ENCODE measurements around the gene DNM1L.
A peak's percentile ranks its signal among the peaks of the same experiment; 100 is the strongest.

DNM1L gene

DNA sequence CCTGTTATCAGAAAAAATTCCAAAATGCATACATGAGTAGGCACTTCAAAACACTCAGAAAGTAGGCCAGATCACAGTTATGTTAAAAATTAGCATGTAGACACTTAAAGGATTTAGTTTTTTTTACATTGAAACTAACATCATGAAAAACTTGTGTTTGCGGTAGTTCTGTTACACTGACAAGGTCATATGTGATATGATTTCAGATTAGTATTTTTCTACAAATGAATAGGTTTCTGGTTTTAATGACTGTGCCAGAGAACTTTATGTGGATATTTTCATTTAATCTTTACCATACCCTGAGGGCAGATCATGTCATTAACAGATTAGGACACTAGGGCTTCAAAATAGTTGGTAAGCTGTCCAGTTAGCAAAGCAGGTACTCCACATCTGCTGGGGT, 55.9 kb downstream of the DNM1L start:
- DNase-seq (ENCODE audit: low read depth): no peak
- TF ChIP-seq, protein P1, sequence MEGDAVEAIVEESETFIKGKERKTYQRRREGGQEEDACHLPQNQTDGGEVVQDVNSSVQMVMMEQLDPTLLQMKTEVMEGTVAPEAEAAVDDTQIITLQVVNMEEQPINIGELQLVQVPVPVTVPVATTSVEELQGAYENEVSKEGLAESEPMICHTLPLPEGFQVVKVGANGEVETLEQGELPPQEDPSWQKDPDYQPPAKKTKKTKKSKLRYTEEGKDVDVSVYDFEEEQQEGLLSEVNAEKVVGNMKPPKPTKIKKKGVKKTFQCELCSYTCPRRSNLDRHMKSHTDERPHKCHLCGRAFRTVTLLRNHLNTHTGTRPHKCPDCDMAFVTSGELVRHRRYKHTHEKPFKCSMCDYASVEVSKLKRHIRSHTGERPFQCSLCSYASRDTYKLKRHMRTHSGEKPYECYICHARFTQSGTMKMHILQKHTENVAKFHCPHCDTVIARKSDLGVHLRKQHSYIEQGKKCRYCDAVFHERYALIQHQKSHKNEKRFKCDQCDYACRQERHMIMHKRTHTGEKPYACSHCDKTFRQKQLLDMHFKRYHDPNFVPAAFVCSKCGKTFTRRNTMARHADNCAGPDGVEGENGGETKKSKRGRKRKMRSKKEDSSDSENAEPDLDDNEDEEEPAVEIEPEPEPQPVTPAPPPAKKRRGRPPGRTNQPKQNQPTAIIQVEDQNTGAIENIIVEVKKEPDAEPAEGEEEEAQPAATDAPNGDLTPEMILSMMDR (conservative IDR thresholded peaks at IDR 0.05; ENCODE audit: low read depth, low read length): no peak
- no peak overlapping the region for H3K4me3 ChIP-seq (ENCODE audit: low read depth, low read length)

DNA sequence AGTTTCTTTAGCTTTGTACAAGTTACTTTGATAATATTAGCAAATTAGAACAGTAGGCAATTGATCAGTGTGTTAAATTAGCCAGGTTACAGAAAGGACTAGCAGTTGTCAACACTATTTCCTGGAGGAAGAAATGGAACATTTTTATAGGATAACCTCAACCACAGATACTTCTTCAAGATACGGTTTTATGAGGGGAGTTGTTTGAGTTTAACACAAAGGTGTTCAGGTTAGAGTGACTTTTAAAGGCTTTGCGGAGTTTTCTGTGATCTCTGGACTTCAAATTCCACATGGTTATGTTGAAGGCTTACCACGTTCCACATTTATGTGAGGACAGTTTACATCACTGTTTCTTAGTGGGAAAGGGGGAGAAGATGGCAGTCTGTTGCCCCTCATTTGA, 57.3 kb downstream of the DNM1L start:
- DNase-seq (ENCODE audit: low read depth): no peak
- TF ChIP-seq, protein P1 (conservative IDR thresholded peaks at IDR 0.05; ENCODE audit: low read depth, low read length): no peak
- no peak overlapping the region for H3K4me3 ChIP-seq (ENCODE audit: low read depth, low read length)

DNA sequence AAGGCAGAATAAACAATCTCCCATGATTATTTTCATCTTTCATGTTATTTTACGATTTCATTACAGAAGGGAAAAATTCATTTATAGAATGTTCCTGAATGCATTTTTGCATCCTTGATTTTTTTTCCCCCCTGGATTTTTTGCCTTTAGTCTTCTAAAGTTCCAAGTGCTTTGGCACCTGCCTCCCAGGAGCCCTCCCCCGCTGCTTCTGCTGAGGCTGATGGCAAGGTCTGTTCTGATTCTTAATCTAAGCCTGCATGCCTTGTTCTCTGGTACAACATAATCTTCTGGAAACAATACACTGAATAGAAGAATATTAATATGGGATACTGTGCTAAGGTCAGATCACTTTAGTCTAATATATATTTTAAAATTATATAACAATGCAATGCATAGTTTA, 58.6 kb downstream of the DNM1L start:
- H3K4me3 ChIP-seq (ENCODE audit: low read depth, low read length): no peak overlapping the region
- TF ChIP-seq, protein P1 (conservative IDR thresholded peaks at IDR 0.05; ENCODE audit: low read depth, low read length): no peak
- no peak for DNase-seq (ENCODE audit: low read depth)

DNA sequence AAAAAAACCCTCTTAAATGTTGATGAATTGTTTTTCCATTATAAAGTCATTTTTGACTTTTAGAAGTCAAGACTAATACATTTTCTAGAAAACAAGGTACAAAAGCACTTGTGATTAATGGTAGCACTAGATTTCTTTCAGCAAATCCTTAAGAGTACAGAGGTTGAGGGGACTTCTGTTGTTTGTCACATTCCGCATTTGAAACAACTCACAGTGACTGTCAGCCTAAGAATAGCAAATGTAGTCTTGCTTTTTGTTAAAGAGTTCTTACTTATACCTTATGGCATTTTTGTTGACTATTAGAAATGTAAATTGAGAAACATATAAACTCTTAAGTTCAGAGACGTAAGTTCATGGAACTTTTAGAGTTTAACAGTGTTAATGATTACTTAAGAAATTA, 60.2 kb downstream of the DNM1L start:
- TF ChIP-seq, protein P1 (conservative IDR thresholded peaks at IDR 0.05; ENCODE audit: low read depth, low read length): no peak
- H3K4me3 ChIP-seq (ENCODE audit: low read depth, low read length): no peak overlapping the region
- DNase-seq (ENCODE audit: low read depth): no peak

DNA sequence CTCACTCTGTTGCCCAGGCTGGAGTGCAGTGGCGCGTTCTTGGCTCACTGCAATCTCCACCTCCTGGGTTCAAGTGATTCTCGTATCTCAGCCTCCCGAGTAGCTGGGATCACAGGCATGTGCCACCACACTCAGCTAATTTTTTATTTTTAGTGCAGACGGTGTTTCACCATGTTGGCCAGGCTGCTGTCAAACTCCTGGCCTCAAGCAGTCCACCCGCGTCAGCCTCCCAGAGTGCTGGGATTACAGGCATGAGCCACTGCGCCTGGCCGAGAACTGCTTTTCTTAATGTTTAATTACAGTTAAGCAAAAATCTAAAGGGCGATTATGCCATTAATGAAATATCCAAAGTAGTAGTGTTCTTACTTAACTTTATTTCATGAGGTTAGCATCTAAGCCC, 63.0 kb downstream of the DNM1L start:
- TF ChIP-seq, protein P1 (conservative IDR thresholded peaks at IDR 0.05; ENCODE audit: low read depth, low read length): no peak
- DNase-seq (ENCODE audit: low read depth): no peak
- H3K4me3 ChIP-seq (ENCODE audit: low read depth, low read length): no peak overlapping the region

DNA sequence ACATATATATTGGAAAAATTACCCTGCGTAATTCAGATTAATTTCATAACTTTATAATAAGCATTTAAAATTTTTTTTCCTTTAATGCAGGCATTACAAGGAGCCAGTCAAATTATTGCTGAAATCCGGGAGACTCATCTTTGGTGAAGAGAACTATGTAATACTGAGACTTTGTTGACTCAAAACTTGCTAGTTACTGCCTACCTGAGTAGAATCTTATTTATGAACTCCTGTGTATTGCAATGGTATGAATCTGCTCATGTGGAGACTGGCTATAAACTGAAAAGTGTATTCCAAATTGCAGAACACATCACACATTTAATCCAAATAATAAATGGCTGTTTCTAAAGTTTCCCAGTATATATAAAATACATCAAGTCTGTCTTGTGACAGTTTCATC, 64.2 kb downstream of the DNM1L start:
- no peak overlapping the region for H3K4me3 ChIP-seq (ENCODE audit: low read depth, low read length)
- DNase-seq (ENCODE audit: low read depth): no peak
- TF ChIP-seq, protein P1 (conservative IDR thresholded peaks at IDR 0.05; ENCODE audit: low read depth, low read length): no peak

DNA sequence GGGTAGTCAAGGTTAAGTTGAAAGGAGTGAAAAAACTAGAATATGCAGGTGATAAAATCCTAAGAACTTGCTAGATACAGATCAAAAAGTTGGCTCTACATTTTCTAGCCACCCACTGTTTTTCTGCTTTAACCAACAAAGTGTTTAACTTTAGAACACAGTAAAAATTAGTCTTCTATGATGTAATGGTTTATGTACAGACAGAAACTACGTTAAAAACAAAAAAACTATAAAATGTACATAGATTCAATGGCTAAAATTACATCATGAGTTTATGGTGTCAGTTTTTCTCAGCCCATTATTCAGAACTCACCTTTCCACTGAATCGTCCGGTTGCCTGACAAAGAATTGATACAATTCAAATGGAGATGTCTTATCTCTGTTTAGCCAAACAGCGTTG, 74.5 kb downstream of the DNM1L start:
- TF ChIP-seq, protein P1 (conservative IDR thresholded peaks at IDR 0.05; ENCODE audit: low read depth, low read length): no peak
- H3K4me3 ChIP-seq (ENCODE audit: low read depth, low read length): peak overlapping the region; percentile 92
- no peak for DNase-seq (ENCODE audit: low read depth)

Data from choroid plexus epithelial cell (primary cell).